NT2/D1 (cell line): ENCODE results near the gene PIGS.

ENCODE experiments used
- SUZ12 ChIP-seq: IDR thresholded peaks from 2 replicates; pipeline ENCODE4 v1.6.1; 2011; ENCODE audit not compliant: insufficient read length, insufficient read depth; ENCODE audit errors: extremely low read depth
- YY1 ChIP-seq: IDR thresholded peaks from 2 replicates; pipeline ENCODE4 v1.6.1; 2011; ENCODE audit not compliant: insufficient read length, insufficient read depth

DNA sequence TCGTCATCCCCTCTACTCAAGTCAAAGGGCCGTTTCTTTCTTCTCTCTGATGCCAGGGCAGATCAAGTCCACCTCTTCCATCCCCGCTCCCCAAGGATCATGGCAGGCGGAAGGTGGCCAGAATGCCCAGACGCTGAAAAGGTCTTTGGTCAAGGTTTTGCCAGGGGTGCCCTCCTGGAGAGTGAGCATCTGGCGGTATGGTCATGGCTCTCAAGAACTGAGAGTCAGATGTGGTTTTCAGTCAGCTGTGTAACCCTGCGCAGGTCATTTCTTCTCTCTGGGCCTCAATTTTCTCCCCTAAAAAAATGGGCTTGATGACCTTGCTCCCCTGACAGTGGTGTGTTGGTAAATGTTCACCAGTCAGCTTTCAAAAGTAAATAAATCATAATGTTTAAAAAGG, 52.7 kb downstream of the PIGS start:
- TF ChIP-seq SUZ12 (no peak), YY1 (no peak)
